Measurements from ENCODE around the gene CHRNG.
A peak's percentile ranks its signal among the peaks of the same experiment; 100 is the strongest.

The CHRNG gene

GRCh38 chr2:232521959-232522622, 17.4 kb upstream of the CHRNG start:
- TF ChIP-seq CTCF (IDR thresholded peaks at IDR 0.05; ENCODE audit: low read depth, low read length): peak; percentile 48
- Histone ChIP-seq H3K4me1 (peaks cover 6% of the 10 kb centered on the region), H3K9me3 (no peaks in the 10 kb centered on the region), H3K4me3 (ENCODE audit: low read depth, low read length) (no peak overlapping the region), H3K27me3 (peaks cover 21% of the 10 kb centered on the region), H3K36me3 (no peaks in the 10 kb centered on the region)
- DNase-seq: peak; percentile 73

DNA sequence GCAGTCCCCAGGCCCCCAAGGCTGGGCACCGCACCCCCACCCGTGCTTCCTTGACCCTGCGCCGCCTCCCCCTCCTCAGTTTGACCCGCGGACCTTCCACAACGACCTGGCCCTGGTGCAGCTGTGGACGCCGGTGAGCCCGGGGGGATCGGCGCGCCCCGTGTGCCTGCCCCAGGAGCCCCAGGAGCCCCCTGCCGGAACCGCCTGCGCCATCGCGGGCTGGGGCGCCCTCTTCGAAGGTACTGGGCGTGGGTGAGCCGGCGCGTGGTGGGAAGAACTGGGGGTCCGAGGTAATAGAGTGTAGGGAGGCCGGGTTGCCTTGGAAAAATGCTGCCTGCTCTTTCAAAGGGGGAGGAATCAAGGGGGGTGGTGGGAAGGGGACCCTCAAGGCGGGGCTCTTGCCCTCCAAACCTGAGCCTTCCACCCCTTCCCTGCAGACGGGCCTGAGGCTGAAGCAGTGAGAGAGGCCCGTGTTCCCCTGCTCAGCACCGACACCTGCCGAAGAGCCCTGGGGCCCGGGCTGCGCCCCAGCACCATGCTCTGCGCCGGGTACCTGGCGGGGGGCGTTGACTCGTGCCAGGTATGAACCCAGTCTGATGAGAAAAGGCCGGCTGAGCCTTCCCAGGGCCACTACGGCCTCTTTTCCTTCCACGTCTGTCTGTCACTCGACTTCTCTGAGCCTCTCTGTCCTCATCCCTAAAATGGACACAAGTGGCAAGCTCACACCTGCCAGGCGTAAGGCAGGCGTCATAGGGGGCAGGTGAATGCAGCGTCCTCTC, 16.7 kb upstream of the CHRNG start:
- H3K27me3 ChIP-seq: peaks cover 21% of the 10 kb centered on the region
- DNase-seq: no peak
- no peak overlapping the region for H3K4me3 ChIP-seq (ENCODE audit: low read depth, low read length)

GRCh38 chr2:232523402-232523681, 16.1 kb upstream of the CHRNG start:
- peaks cover 6% of the 10 kb centered on the region for H3K4me1 ChIP-seq
- DNase-seq: no peak
- H3K9me3 ChIP-seq: no peaks in the 10 kb centered on the region
- TF ChIP-seq CTCF (IDR thresholded peaks at IDR 0.05; ENCODE audit: low read depth, low read length): no peak
- H3K36me3 ChIP-seq: no peaks in the 10 kb centered on the region
- peaks cover 21% of the 10 kb centered on the region for H3K27me3 ChIP-seq
- H3K4me3 ChIP-seq (ENCODE audit: low read depth, low read length): no peak overlapping the region; the same call in 1 of the 2 replicates

More for the DNA sequence above, 16.7 kb upstream of the CHRNG start:
- H3K4me1 ChIP-seq: peaks cover 6% of the 10 kb centered on the region
- TF ChIP-seq CTCF (IDR thresholded peaks at IDR 0.05; ENCODE audit: low read depth, low read length): no peak
- no peaks in the 10 kb centered on the region for H3K36me3 ChIP-seq
- H3K9me3 ChIP-seq: no peaks in the 10 kb centered on the region

- Histone ChIP-seq H3K36me3 (no peaks in the 10 kb centered on the region), H3K4me3 (ENCODE audit: low read depth, low read length) (peak overlapping the region; percentile 48), H3K27me3 (peaks cover 21% of the 10 kb centered on the region), H3K9me3 (no peaks in the 10 kb centered on the region), H3K4me1 (peaks cover 6% of the 10 kb centered on the region)
- peak; percentile 80 for DNase-seq
- peak; percentile 61 for TF ChIP-seq CTCF (IDR thresholded peaks at IDR 0.05; ENCODE audit: low read depth, low read length)
These were observed 15.6 kb upstream of the CHRNG start for GRCh38 chr2:232523682-232524597.

GRCh38 chr2:232524771-232525170, 14.7 kb upstream of the CHRNG start:
- no peaks in the 10 kb centered on the region for H3K9me3 ChIP-seq
- H3K36me3 ChIP-seq: no peaks in the 10 kb centered on the region
- H3K27me3 ChIP-seq: peaks cover 21% of the 10 kb centered on the region
- TF ChIP-seq CTCF (IDR thresholded peaks at IDR 0.05; ENCODE audit: low read depth, low read length): no peak
- DNase-seq: no peak
- H3K4me3 ChIP-seq (ENCODE audit: low read depth, low read length): no peak overlapping the region
- peaks cover 6% of the 10 kb centered on the region for H3K4me1 ChIP-seq

Data from BE2C (cell line).